GM12891 (cell line): ENCODE data around the gene GUCY1B1.
"Not testable (repeated sequence)": the region's sequence is repeated elsewhere in the genome, so short reads cannot be mapped to it uniquely, and the experiment has no call there.

Source experiments
- POLR2A ChIP-seq: IDR thresholded peaks from 2 replicates; pipeline ENCODE4 v1.6.1; 2011; ENCODE audit warnings: low read depth, low read length, control low read depth
- POLR2AphosphoS5 ChIP-seq: IDR thresholded peaks from 2 replicates; pipeline ENCODE4 v1.6.1; 2011; ENCODE audit warnings: low read depth, low read length, control low read depth

GRCh38 chr4:155797581-155797980 is 38.8 kb downstream of the GUCY1B1 start:
- TF ChIP-seq POLR2A, POLR2AphosphoS5: not testable (repeated sequence)
